Smooth muscle cell (in vitro differentiated cells): Measurements from ENCODE around the gene AGO3. TPM values are rescaled to one million over a fixed set of nuclear protein-coding genes. Genes with fewer than 3 reads are reported as not detected.

ENCODE experiments used
- DNase-seq: peaks from one replicate; lab custom pipeline; 2025; ENCODE audit not compliant: unreplicated experiment; lab: John Stamatoyannopoulos, UW
- H2AFZ ChIP-seq: fragments of 200-600 bp; sonication (generic); 2 replicates; pipeline ENCODE4 v1.6.0; 2016; ENCODE audit warnings: antibody characterized with exemption, low read depth, mild to moderate bottlenecking
- H3F3A ChIP-seq: fragments of 200-600 bp; sonication (generic); 2 replicates; pipeline ENCODE4 v1.6.0; 2017; ENCODE audit warnings: antibody characterized with exemption, low read depth
- H3K27ac ChIP-seq: fragments of 200-600 bp; sonication (generic); 2 replicates; pipeline ENCODE4 v1.5.1; 2016; ENCODE audit warnings: low read depth, mild to moderate bottlenecking
- H3K27me3 ChIP-seq: fragments of 200-600 bp; sonication (generic); 2 replicates; pipeline ENCODE4 v1.6.1; 2016; ENCODE audit warnings: low read depth, mild to moderate bottlenecking
- H3K36me3 ChIP-seq: fragments of 200-600 bp; sonication (generic); 2 replicates; pipeline ENCODE4 v1.5.1; 2016; ENCODE audit warnings: low read depth
- H3K4me1 ChIP-seq: fragments of 200-600 bp; sonication (generic); 2 replicates; pipeline ENCODE4 v1.5.1; 2016; ENCODE audit warnings: low read depth
- H3K4me2 ChIP-seq: fragments of 200-600 bp; sonication (generic); 2 replicates; pipeline ENCODE4 v1.6.0; 2016; ENCODE audit warnings: mild to moderate bottlenecking
- H3K4me3 ChIP-seq: fragments of 200-600 bp; sonication (generic); 2 replicates; pipeline ENCODE4 v1.5.1; 2016; ENCODE audit warnings: mild to moderate bottlenecking
- H3K79me2 ChIP-seq: fragments of 200-600 bp; sonication (generic); 2 replicates; pipeline ENCODE4 v1.6.0; 2016; ENCODE audit warnings: low read depth, mild to moderate bottlenecking
- H3K9ac ChIP-seq: fragments of 200-600 bp; sonication (generic); 2 replicates; pipeline ENCODE4 v1.6.0; 2016; ENCODE audit warnings: low read depth
- H3K9me3 ChIP-seq: fragments of 200-600 bp; sonication (generic); replicated peaks from 2 replicates; pipeline ENCODE4 v1.5.1; 2016; ENCODE audit warnings: low read depth
- H4K20me1 ChIP-seq: fragments of 200-600 bp; sonication (generic); 2 replicates; pipeline ENCODE4 v1.6.0; 2016; ENCODE audit warnings: low read depth
- CTCF ChIP-seq: fragments of 200-600 bp; sonication (generic); IDR thresholded peaks from 2 replicates; pipeline ENCODE4 v1.5.1; 2017; ENCODE audit warnings: borderline replicate concordance, mild to moderate bottlenecking, antibody characterized with exemption; ENCODE audit not compliant: insufficient read depth, poor library complexity, severe bottlenecking
- WGBS: methylation state at CpG from one replicate; pipeline ENCODE4 v1.1.7; 2016; ENCODE audit warnings: low lambda C conversion rate; 5-methylcytosine and 5-hydroxymethylcytosine counted together
- polyA plus RNA-seq: library from polyadenylated mRNA; unstranded; fragments of >200 nt; fragmentation: Nextera tagmentation; extraction: Ambion mirVana; gene quantifications from 2 replicates; pipeline ENCODE4 v1.2.1, GENCODE V29; 2016
- total RNA-seq: library from RNA; depleted of rRNA; stranded (reverse); fragments of >200 nt; gene quantifications from 2 replicates; pipeline ENCODE4 v1.2.3, GENCODE V29; 2014

Gene AGO3
- total and polyA plus RNA-seq, 2 experiments from 2014 or later: 14.3 to 31.6 TPM

DNA sequence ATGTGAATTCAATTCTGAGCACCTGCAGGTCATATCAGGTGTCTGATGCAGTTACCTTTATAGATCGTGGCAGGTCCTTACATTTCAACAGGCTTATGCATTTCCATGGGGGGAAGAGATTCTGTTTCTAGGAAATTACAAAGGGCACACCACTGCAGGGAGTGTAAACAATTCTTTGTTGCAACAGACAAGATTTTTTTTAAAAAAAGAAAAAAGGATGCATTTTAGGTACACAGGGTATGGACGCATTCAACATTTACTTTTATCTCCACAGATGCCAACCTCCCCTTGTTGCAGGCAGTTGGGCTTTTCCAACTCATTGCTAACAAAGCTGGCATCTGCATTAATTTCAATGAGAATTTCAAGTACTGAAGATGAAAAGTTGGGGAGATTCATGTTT lies 139.4 kb downstream of the AGO3 start:
- H2AFZ ChIP-seq: no peak overlapping the region
- no peak for DNase-seq
- H3K9ac ChIP-seq: no peak overlapping the region
- no peaks in the 10 kb centered on the region for H3K9me3 ChIP-seq
- no peaks in the 10 kb centered on the region for H3K36me3 ChIP-seq
- 86% methylated on average over 2 of the region's 2 CpGs for WGBS
- no peaks in the 10 kb centered on the region for H3K79me2 ChIP-seq
- no peaks in the 10 kb centered on the region for H4K20me1 ChIP-seq
- no peak for TF ChIP-seq CTCF
- H3K27me3 ChIP-seq: no peaks in the 10 kb centered on the region
- H3K27ac ChIP-seq: no peak overlapping the region
- H3K4me2 ChIP-seq: no peak overlapping the region
- no peak overlapping the region for H3K4me3 ChIP-seq
- no peaks in the 10 kb centered on the region for H3F3A ChIP-seq
- H3K4me1 ChIP-seq: no peaks in the 10 kb centered on the region

- Histone ChIP-seq H3K4me3 (no peak overlapping the region), H4K20me1 (no peaks in the 10 kb centered on the region), H3K27ac (no peak overlapping the region), H3K27me3 (no peaks in the 10 kb centered on the region), H3K9ac (no peak overlapping the region), H3K4me1 (no peaks in the 10 kb centered on the region), H3K9me3 (no peaks in the 10 kb centered on the region), H3K79me2 (no peaks in the 10 kb centered on the region), H3F3A (no peaks in the 10 kb centered on the region), H3K36me3 (no peaks in the 10 kb centered on the region), H2AFZ (no peak overlapping the region), H3K4me2 (no peak overlapping the region)
- no peak for TF ChIP-seq CTCF
- DNase-seq: no peak
- WGBS: 69% methylated on average over 4 of the region's 4 CpGs
These were observed 146.2 kb downstream of the AGO3 start for GRCh38 chr1:36076979-36077573.

DNA sequence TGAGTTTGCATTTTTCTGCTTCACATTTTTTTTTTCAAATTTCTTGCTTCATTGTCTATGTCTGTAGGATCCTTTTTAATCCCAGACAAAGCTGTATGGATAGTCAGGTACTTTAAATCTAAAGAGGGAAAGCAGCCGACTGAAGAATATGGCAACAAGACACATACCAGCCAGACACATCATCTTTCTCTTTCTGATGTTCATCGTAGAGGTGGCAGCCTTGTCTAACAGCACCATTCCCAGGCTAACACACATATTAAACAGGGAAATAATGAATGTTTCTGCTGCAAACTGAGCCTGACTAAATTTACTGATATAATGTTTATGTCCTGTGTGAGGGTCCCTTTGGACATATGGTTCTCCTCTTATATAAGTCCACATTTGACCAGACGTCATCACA lies 149.3 kb downstream of the AGO3 start:
- no peak overlapping the region for H3K4me2 ChIP-seq
- no peak overlapping the region for H3K4me3 ChIP-seq
- no peaks in the 10 kb centered on the region for H3F3A ChIP-seq
- no peak overlapping the region for H2AFZ ChIP-seq
- no peaks in the 10 kb centered on the region for H3K27me3 ChIP-seq
- DNase-seq: no peak
- H3K79me2 ChIP-seq: no peaks in the 10 kb centered on the region
- no peaks in the 10 kb centered on the region for H4K20me1 ChIP-seq
- WGBS: 62% methylated on average over 3 of the region's 3 CpGs
- peak overlapping the region; percentile 52 for H3K27ac ChIP-seq
- no peaks in the 10 kb centered on the region for H3K9me3 ChIP-seq
- TF ChIP-seq CTCF: no peak
- peaks cover 13% of the 10 kb centered on the region for H3K4me1 ChIP-seq
- no peaks in the 10 kb centered on the region for H3K36me3 ChIP-seq
- H3K9ac ChIP-seq: no peak overlapping the region

DNA sequence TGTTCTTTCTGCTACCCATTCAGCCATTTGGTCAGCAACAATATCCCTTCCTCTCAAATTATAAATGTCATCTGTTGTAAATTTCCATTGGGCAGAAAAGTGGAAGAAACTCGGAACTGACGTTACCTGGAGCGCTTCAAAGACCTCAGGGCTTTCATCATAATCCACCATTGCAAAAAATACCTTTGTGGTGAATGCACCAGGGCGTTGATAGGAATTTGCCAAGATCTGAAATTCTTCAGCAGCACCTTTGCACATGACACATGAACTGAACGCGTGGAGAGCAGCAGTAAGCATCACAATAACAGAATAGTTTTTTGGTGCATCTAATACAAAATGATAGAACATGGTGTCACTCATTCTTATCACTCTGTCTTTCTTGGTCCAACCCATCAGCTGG lies 149.9 kb downstream of the AGO3 start:
- H3K27ac ChIP-seq: peak overlapping the region; percentile 52
- no peak overlapping the region for H2AFZ ChIP-seq
- DNase-seq: no peak

More for the DNA sequence above, 149.9 kb downstream of the AGO3 start:
- H3K36me3 ChIP-seq: no peaks in the 10 kb centered on the region
- 74% methylated on average over 6 of the region's 6 CpGs for WGBS
- H3F3A ChIP-seq: no peaks in the 10 kb centered on the region
- H3K9me3 ChIP-seq: no peaks in the 10 kb centered on the region
- H3K79me2 ChIP-seq: no peaks in the 10 kb centered on the region
- no peaks in the 10 kb centered on the region for H4K20me1 ChIP-seq
- no peak overlapping the region for H3K9ac ChIP-seq
- TF ChIP-seq CTCF: no peak
- no peak overlapping the region for H3K4me2 ChIP-seq
- H3K4me3 ChIP-seq: no peak overlapping the region
- H3K4me1 ChIP-seq: peaks cover 13% of the 10 kb centered on the region
- no peaks in the 10 kb centered on the region for H3K27me3 ChIP-seq
